Measurements from ENCODE around the gene MVK. TPM values are rescaled to one million over a fixed set of nuclear protein-coding genes. Genes with fewer than 3 reads are reported as not detected.

Gene MVK
- total and polyA plus RNA-seq, 2 of the 4 experiments (the other 2 are of a cell fraction) = 6.6 to 11.5 TPM

- in situ Hi-C loops (cut with MboI; ENCODE audit: low sequenced_read_pairs) = no loop called here
- Histone ChIP-seq H3K4me3 (ENCODE audit: insufficient read depth, low read depth, low read length) (no peak overlapping the region), H3K79me1 (ENCODE audit: low read depth in 1 of 2, low read length in 2 of 2) (no peaks in the 10 kb centered on the region), H3K56ac (ENCODE audit: extremely low read depth, insufficient read depth, low read length) (no peak overlapping the region), H2AK5ac (ENCODE audit: low read depth, low read length) (no peak overlapping the region), H3K4me2 (ENCODE audit: low read depth, low read length) (no peak overlapping the region), H2AFZ (replicated peaks; ENCODE audit: low read length, poor library complexity) (no peak overlapping the region), H3K9me3 (ENCODE audit: control insufficient read depth, insufficient read depth, low read length) (no peaks in the 10 kb centered on the region; the same call in 1 of the 2 replicates), H3K9me1 (ENCODE audit: insufficient read depth, low read length) (no peaks in the 10 kb centered on the region), H3K4ac (ENCODE audit: low read depth, low read length) (no peak overlapping the region), H2AK9ac (replicated peaks; ENCODE audit: low read depth, low read length, poor library complexity) (no peak overlapping the region), H2BK5ac (ENCODE audit: low read depth, low read length, poor library complexity, severe bottlenecking) (no peak overlapping the region), H4K20me1 (ENCODE audit: insufficient read depth, low read length) (no peaks in the 10 kb centered on the region), H2BK20ac (ENCODE audit: low read depth, low read length) (no peak overlapping the region), H2BK120ac (ENCODE audit: low read depth, low read length) (no peak overlapping the region), H3K27me3 (ENCODE audit: control insufficient read depth, insufficient read depth, low read length) (peaks cover 65% of the 10 kb centered on the region), H3K4me1 (ENCODE audit: control insufficient read depth, insufficient read depth, low read length) (no peaks in the 10 kb centered on the region), H4K5ac (ENCODE audit: low read depth, low read length) (no peak overlapping the region), H3K23ac (ENCODE audit: low read depth, low read length) (no peak overlapping the region), H2BK15ac (ENCODE audit: low read depth, low read length) (no peak overlapping the region), H3K14ac (replicated peaks; ENCODE audit: low read depth, low read length) (no peak overlapping the region), H4K91ac (ENCODE audit: insufficient read depth, low read depth, low read length) (no peak overlapping the region), H4K8ac (ENCODE audit: low read depth in 2 of 2, low read length in 2 of 2) (no peak overlapping the region), H3K9ac (ENCODE audit: low read depth, low read length) (no peak overlapping the region), H3K18ac (ENCODE audit: low read depth, low read length) (no peak overlapping the region), H3K27ac (ENCODE audit: insufficient read depth, low read length) (no peak overlapping the region), H3K36me3 (ENCODE audit: control insufficient read depth, insufficient read depth, low read length) (no peaks in the 10 kb centered on the region)
- DNase-seq = no peak
- POLR2A ChIA-PET (ENCODE audit: unreplicated experiment) = no interaction called here
- CTCF ChIA-PET = interaction anchor here (1.0 kb wide), 1 partner anchor 11 kb away, joined by 3 read pairs; no protein-coding TSS in a partner anchor
- BruUV-seq (replicated peaks) = no TSS peak
- ATAC-seq (ENCODE audit: low read depth) = no peak
- dilution Hi-C loops (cut with HindIII; ENCODE audit: low sequenced_read_pairs, unreplicated experiment) = no loop called here
- TF ChIP-seq RFX5 (IDR thresholded peaks at IDR 0.05; ENCODE audit: low read depth, low read length) (no peak), MXI1 (IDR thresholded peaks at IDR 0.05; ENCODE audit: borderline replicate concordance, low read depth, low read length) (no peak), MAFK (IDR thresholded peaks at IDR 0.05; ENCODE audit: low read depth, low read length) (no peak), USF2 (IDR thresholded peaks at IDR 0.05; ENCODE audit: low read depth, low read length) (no peak), SMC3 (IDR thresholded peaks at IDR 0.05; ENCODE audit: low read depth, low read length) (no peak), CHD1 (IDR thresholded peaks at IDR 0.05; ENCODE audit: low read depth, low read length) (no peak), ELK1 (IDR thresholded peaks at IDR 0.05; ENCODE audit: borderline replicate concordance, low read depth, low read length) (no peak), CTCF (conservative IDR thresholded peaks at IDR 0.05; ENCODE audit: low read depth, low read length) (no peak), POLR2A (IDR thresholded peaks at IDR 0.05; ENCODE audit: low read depth, low read length) (no peak), RCOR1 (IDR thresholded peaks at IDR 0.05; ENCODE audit: insufficient replicate concordance, low read length) (no peak), RAD21 (IDR thresholded peaks at IDR 0.05; ENCODE audit: low read length) (no peak), BHLHE40 (IDR thresholded peaks at IDR 0.05; ENCODE audit: low read depth, low read length) (no peak), MAZ (IDR thresholded peaks at IDR 0.05; ENCODE audit: borderline replicate concordance, low read depth, low read length) (no peak), NFE2L2 (IDR thresholded peaks at IDR 0.05; ENCODE audit: low read depth, low read length) (no peak), CEBPB (IDR thresholded peaks at IDR 0.05; ENCODE audit: low read depth, low read length) (no peak), FOS (IDR thresholded peaks at IDR 0.05; ENCODE audit: low read depth, low read length) (no peak)
- intact Hi-C loops (cut with micrococcal nuclease) = no loop called here
- WGBS, 2 experiments (ENCODE audit: extremely low coverage in 2 of 2, insufficient read length in 1 of 2) = no CpG with 5 or more reads among the region's 2 CpGs
These were observed 35.7 kb downstream of the MVK start for GRCh38 chr12:109609342-109609741.
